GM12892 (cell line): Measurements from ENCODE around the gene PCGF3.
A peak's percentile ranks its signal among the peaks of the same experiment; 100 is the strongest.

Experiments used
- DNase-seq: peaks from one replicate; pipeline ENCODE4 v3.0.0; 2011; ENCODE audit not compliant: insufficient read length
- FAIRE-seq: peaks from 2 replicates; lab custom pipeline; 2011; peaks lifted over from hg19 to GRCh38; lab: Jason Lieb, UNC
- POLR2A ChIP-seq: IDR thresholded peaks from 2 replicates; pipeline ENCODE4 v1.6.1; 2011; ENCODE audit warnings: low read depth, low read length, control low read depth
- POLR2AphosphoS5 ChIP-seq: IDR thresholded peaks from 2 replicates; pipeline ENCODE4 v1.6.1; 2011; ENCODE audit warnings: low read depth, low read length, control low read depth
- TAF1 ChIP-seq: IDR thresholded peaks from 2 replicates; pipeline ENCODE4 v1.6.1; 2011; ENCODE audit warnings: low read depth, mild to moderate bottlenecking, control low read depth, low read length, borderline replicate concordance

Gene PCGF3

GRCh38 chr4:780716-781492, 75.3 kb downstream of the PCGF3 start:
- TF ChIP-seq TAF1 (no peak), POLR2A (no peak), POLR2AphosphoS5 (no peak)
- DNase-seq (no peak), FAIRE-seq (no peak)

- peak; percentile 93 for TF ChIP-seq POLR2A
- peak; percentile 93 for TF ChIP-seq POLR2AphosphoS5
- TF ChIP-seq TAF1, result peak; percentile 82
- DNase-seq (peak; percentile 97), FAIRE-seq (peak; percentile 99)
These were observed 76.0 kb downstream of the PCGF3 start for GRCh38 chr4:781493-782216.

GRCh38 chr4:784401-785331, 79.0 kb downstream of the PCGF3 start:
- TF ChIP-seq POLR2AphosphoS5 (no peak), POLR2A (no peak), TAF1 (no peak)
- DNase-seq (no peak), FAIRE-seq (no peak)

DNA sequence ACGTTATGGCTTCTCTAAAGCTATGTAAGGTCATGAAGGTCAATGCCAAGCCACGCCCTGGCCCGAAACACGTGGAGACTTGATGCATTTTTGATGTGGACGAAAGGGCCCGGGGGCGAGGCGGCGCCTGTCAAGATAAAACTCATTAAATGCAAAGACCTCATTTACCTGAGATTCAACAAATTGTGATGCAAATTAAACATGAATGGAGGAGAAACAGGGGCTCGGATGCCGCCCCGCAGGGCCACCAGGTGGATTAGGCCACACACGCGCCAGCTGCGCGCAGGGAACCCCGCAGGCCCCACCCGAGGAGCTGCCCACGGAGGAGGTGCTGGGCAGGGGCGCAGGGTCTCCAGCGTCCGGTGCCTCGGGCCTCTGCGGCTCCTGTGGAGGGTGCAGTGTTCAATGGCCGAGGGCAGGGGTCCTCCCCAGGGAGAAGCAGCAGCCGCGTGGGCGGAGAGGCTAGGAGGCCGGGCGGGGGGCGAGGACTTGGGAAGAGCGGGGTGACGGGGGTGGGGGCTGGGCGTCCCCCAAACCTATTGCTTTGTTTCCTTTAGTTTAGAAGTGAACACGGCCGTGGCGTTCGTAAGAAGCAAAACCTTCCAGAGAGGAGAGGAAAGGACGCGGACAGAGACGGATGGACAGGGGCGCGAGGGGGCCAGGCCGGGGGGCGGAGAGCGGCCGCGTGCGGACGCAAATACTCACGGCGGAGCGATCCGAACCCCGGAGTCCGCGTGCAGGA, 79.9 kb downstream of the PCGF3 start:
- TF ChIP-seq TAF1, result no peak
- no peak for TF ChIP-seq POLR2AphosphoS5
- TF ChIP-seq POLR2A, result no peak
- no peak for FAIRE-seq
- no peak for DNase-seq

DNA sequence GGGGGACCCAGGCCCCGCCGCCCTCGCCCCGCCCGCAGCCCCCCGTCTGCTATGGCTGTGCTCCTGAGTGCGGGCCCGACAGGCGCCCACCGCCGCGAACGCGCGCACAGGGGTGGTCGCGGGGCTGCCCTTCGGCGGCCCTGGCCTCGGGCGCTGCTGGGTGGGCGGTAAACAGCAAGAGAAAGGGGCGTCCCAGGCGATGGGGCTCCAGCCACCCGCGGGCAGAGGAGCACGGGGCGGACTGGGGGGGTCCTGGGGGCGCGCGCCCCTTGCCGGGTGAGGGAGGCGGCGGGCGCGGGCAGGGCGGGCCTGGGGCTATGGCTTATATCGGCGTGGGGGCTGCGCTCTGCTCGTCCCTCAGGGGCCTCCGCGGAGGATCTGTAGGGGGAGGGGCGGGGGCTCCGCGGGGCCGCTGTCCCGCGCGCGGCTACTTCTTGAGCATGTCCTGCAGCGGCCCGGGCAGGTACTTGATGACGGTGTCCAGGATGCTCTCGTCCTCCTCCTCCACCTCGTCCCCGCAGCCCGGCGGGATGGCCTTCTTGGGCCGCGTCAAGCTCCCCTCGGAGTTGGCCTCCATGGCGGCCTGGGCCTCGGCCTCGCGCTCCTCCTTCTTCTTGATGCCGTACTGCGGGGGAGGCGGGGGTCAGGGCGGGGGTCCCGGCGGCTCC, 80.6 kb downstream of the PCGF3 start:
- TF ChIP-seq POLR2A, result no peak
- TF ChIP-seq POLR2AphosphoS5, result no peak
- no peak for DNase-seq
- no peak for FAIRE-seq

- DNase-seq, result no peak
- no peak for FAIRE-seq
- no peak for TF ChIP-seq POLR2A
- no peak for TF ChIP-seq TAF1
These were observed 81.2 kb downstream of the PCGF3 start for GRCh38 chr4:786861-787300.

DNA sequence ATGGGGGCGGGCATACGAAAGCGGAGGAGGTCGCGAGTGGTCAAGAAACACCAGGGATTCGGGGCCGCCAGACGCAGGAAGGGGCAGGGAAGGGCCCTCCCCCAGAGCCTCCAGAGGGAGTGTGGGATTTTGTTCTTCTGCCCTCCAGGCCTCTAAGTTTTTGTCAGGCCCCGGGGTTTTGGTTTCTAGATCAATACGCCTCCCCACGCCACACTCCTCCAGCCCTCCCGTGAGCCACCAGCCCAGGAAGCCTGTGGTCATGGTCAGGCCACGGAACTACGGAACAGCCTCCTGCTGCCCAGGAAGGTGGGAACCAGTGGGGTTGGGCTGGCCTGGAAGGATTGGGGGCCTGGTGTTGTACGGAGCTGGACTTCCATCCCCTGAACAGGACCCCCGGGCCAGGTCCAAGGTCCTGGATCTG, 81.9 kb downstream of the PCGF3 start:
- DNase-seq (no peak), FAIRE-seq (no peak)
- TF ChIP-seq TAF1 (no peak), POLR2AphosphoS5 (no peak), POLR2A (no peak)

DNA sequence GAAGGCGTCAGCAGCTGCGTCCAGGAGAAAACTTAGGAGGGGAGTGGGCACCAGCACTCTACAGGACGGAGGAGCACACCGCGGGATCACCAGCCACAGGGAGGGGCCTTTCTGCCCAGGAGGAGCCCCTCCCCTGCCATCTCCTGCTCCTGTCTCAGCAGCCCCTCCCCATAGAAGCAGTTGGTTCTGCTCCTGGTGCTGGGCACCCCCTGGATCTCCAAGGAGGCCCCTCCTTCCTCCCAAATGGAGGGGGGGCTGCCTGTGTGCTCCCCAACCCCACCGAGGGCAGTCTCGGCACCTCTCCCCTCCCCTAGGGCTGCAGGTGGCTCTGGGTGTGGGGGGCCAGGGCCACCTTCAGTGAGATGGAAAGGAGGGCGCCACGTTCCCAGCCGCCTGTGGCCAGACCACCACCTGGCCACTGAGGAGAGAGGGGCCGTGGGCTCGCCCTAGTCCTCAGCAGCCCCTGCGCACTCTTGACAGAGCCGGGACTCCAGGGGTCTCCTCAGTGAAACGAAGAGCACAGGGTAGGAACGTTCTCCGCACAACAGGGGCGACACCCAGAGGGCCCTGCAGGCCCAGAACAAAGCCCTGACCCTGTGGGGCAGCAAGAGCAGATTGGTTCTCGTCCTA, 82.5 kb downstream of the PCGF3 start:
- TF ChIP-seq POLR2A (no peak), TAF1 (no peak), POLR2AphosphoS5 (no peak)
- no peak for FAIRE-seq

GRCh38 chr4:788636-789297, 83.1 kb downstream of the PCGF3 start:
- TF ChIP-seq TAF1, result no peak
- no peak for TF ChIP-seq POLR2A

More for the DNA sequence above, 82.5 kb downstream of the PCGF3 start:
- no peak for DNase-seq

More at GRCh38 chr4:788636-789297, 83.1 kb downstream of the PCGF3 start:
- DNase-seq (no peak), FAIRE-seq (no peak)
